Skeletal muscle cell (primary cell): ENCODE results near the gene ZNF816.
"Not testable (repeated sequence)": the region's sequence is repeated elsewhere in the genome, so short reads cannot be mapped to it uniquely, and the experiment has no call there.

ENCODE experiments used
- DNase-seq: peaks from one replicate; pipeline ENCODE4 v3.0.0-alpha.2; 2010; ENCODE audit warnings: low read depth
- H3K4me3 ChIP-seq: 2 replicates; pipeline ENCODE4 v1.5.1; 2011; ENCODE audit warnings: low read depth, mild to moderate bottlenecking, control low read depth, low read length, moderate library complexity

ZNF816 gene

GRCh38 chr19:52967772-52968171 lies 5.1 kb upstream of the ZNF816 start:
- no peak overlapping the region for H3K4me3 ChIP-seq
- DNase-seq, result no peak

GRCh38 chr19:52963247-52963618 lies 552 bp upstream of the ZNF816 start:
- DNase-seq, result no peak
- peak overlapping the region; percentile 78 for H3K4me3 ChIP-seq

GRCh38 chr19:52961981-52962380 lies 700 bp downstream of the ZNF816 start:
- H3K4me3 ChIP-seq, result peak overlapping the region; percentile 78
- DNase-seq, result no peak

- H3K4me3 ChIP-seq, result no peak overlapping the region
- no peak for DNase-seq
Observed at GRCh38 chr19:52959613-52960295, 2.9 kb downstream of the ZNF816 start.

GRCh38 chr19:52957591-52957990 lies 5.1 kb downstream of the ZNF816 start:
- H3K4me3 ChIP-seq, result no peak overlapping the region
- DNase-seq, result no peak

- no peak overlapping the region for H3K4me3 ChIP-seq
- DNase-seq, result no peak
Observed at GRCh38 chr19:52956917-52957316, 5.8 kb downstream of the ZNF816 start.

- no peak overlapping the region for H3K4me3 ChIP-seq
- no peak for DNase-seq
Observed at GRCh38 chr19:52949422-52949821, 13.3 kb downstream of the ZNF816 start.

GRCh38 chr19:52948025-52948770 lies 14.5 kb downstream of the ZNF816 start:
- H3K4me3 ChIP-seq, result no peak overlapping the region
- no peak for DNase-seq

GRCh38 chr19:52946322-52947310 lies 16.1 kb downstream of the ZNF816 start:
- DNase-seq, result no peak
- no peak overlapping the region for H3K4me3 ChIP-seq

GRCh38 chr19:52945652-52946321 lies 16.9 kb downstream of the ZNF816 start:
- DNase-seq, result no peak
- H3K4me3 ChIP-seq, result no peak overlapping the region

GRCh38 chr19:52944703-52945493 lies 17.8 kb downstream of the ZNF816 start:
- DNase-seq, H3K4me3 ChIP-seq: not testable (repeated sequence)

- no peak for DNase-seq
- H3K4me3 ChIP-seq, result no peak overlapping the region
Observed at GRCh38 chr19:52943884-52944643, 18.6 kb downstream of the ZNF816 start.

- peak overlapping the region; percentile 85 for H3K4me3 ChIP-seq
- DNase-seq, result no peak
Observed at GRCh38 chr19:52943134-52943883, 19.4 kb downstream of the ZNF816 start.

- H3K4me3 ChIP-seq, result peak overlapping the region; percentile 85
- no peak for DNase-seq
Observed at GRCh38 chr19:52942386-52943133, 20.1 kb downstream of the ZNF816 start.

GRCh38 chr19:52941941-52942385 lies 20.7 kb downstream of the ZNF816 start:
- peak overlapping the region; percentile 85 for H3K4me3 ChIP-seq
- no peak for DNase-seq

GRCh38 chr19:52941523-52941922 lies 21.2 kb downstream of the ZNF816 start:
- H3K4me3 ChIP-seq, result peak overlapping the region; percentile 85
- not testable (repeated sequence) for DNase-seq
